Lower lobe of right lung (tissue), 2 donors: Measurements from ENCODE around the gene SRD5A1. TPM values are rescaled to one million over a fixed set of nuclear protein-coding genes. Genes with fewer than 3 reads are reported as not detected.

Experiments used
- ATAC-seq, 2 donors: fragments of 200-7000 bp; cut with Tn5 transposase; one replicate each; pipeline ENCODE4 v1.9.1; 2020 to 2022; ENCODE audit warnings: mild to moderate bottlenecking in 2 of 2, moderate library complexity in 2 of 2
- DNase-seq: peaks from one replicate; pipeline ENCODE4 v3.0.0-alpha.2; 2020
- H3K27ac ChIP-seq: fragments of 200-600 bp; one replicate; pipeline ENCODE4 v1.8.0; 2022
- H3K27me3 ChIP-seq: fragments of 200-600 bp; one replicate; pipeline ENCODE4 v1.8.0; 2022; ENCODE audit warnings: low read depth
- H3K36me3 ChIP-seq: fragments of 200-600 bp; one replicate; pipeline ENCODE4 v1.8.0; 2022; ENCODE audit warnings: mild to moderate bottlenecking
- H3K4me1 ChIP-seq: fragments of 200-600 bp; one replicate; pipeline ENCODE4 v1.8.0; 2022
- H3K4me3 ChIP-seq: fragments of 200-600 bp; one replicate; pipeline ENCODE4 v1.8.0; 2022; ENCODE audit warnings: mild to moderate bottlenecking
- H3K9me3 ChIP-seq: fragments of 200-600 bp; one replicate; pipeline ENCODE4 v1.8.0; 2022
- intact Hi-C: fragments of 100-400 bp; cut with DNase I; formaldehyde crosslinking; loops from one replicate; pipeline ENCODE4 v1.11.0; 2022
- total RNA-seq: library from RNA; stranded (reverse); fragmentation: NEBNext Ultra II Directional; extraction: Animal tissue kit (Norgen Biotek cat#: 25700); gene quantifications from one replicate; pipeline ENCODE4 v1.2.1, GENCODE V29; 2021
- TF ChIP-seq, protein P1 (sequence below): fragments of 200-600 bp; IDR thresholded peaks from one replicate; pipeline ENCODE4 v1.8.0; 2022; ENCODE audit warnings: antibody characterized with exemption, mild to moderate bottlenecking
- donor health status: DM: no; HTN: yes; CAD: no; lungs with severe emphysema.

The SRD5A1 gene
- total RNA-seq, 1 donor from 2014 or later: 8.3 TPM

DNA sequence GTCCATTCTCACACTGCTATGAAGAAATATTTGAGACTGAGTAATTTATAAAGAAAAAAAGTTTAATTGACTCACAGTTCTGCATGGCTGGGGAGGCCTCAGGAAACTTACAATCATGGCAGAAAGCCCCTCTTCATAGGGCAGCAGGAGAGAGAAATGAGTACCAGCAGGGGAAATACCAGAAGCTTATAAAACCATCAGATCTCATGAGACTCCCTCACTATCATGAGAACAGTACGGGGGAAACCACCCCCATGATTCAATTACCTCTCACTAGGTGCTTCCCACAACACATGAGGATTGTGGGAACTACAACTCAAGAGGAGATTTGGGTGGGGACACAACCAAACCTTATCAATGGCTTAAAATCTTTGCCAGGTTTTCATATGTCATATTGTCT, 59.7 kb downstream of the SRD5A1 start:
- Histone ChIP-seq H3K36me3 (no peaks in the 10 kb centered on the region), H3K9me3 (no peaks in the 10 kb centered on the region), H3K4me1 (no peaks in the 10 kb centered on the region), H3K27ac (no peak overlapping the region), H3K4me3 (no peak overlapping the region), H3K27me3 (peaks cover 7% of the 10 kb centered on the region)
- intact Hi-C loops: no loop called here
- DNase-seq (no peak), ATAC-seq (no peak)
- TF ChIP-seq, protein P1, sequence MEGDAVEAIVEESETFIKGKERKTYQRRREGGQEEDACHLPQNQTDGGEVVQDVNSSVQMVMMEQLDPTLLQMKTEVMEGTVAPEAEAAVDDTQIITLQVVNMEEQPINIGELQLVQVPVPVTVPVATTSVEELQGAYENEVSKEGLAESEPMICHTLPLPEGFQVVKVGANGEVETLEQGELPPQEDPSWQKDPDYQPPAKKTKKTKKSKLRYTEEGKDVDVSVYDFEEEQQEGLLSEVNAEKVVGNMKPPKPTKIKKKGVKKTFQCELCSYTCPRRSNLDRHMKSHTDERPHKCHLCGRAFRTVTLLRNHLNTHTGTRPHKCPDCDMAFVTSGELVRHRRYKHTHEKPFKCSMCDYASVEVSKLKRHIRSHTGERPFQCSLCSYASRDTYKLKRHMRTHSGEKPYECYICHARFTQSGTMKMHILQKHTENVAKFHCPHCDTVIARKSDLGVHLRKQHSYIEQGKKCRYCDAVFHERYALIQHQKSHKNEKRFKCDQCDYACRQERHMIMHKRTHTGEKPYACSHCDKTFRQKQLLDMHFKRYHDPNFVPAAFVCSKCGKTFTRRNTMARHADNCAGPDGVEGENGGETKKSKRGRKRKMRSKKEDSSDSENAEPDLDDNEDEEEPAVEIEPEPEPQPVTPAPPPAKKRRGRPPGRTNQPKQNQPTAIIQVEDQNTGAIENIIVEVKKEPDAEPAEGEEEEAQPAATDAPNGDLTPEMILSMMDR: no peak

DNA sequence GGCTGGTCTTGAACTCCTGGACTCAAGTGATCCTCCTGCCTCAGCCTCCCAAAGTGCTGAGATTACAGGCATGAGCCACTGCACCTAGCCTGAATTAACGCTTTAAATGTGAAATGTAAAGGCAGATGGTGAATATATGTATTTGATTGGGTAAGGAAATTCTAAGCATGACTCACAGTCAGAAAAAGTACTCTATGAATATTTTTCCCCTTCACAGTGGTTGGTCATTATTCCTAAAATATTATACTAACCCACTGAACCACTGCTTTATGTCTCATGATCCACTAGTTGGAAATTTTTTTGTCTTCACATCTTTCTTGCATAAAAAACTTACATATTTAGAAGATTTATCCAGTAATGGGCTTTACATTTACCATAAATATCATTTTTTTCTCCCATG, 65.5 kb downstream of the SRD5A1 start:
- H3K27me3 ChIP-seq: peaks cover 13% of the 10 kb centered on the region
- H3K4me3 ChIP-seq: no peak overlapping the region
- no peak for ATAC-seq
- intact Hi-C loops: no loop called here
- no peaks in the 10 kb centered on the region for H3K36me3 ChIP-seq
- H3K9me3 ChIP-seq: no peaks in the 10 kb centered on the region
- no peak for DNase-seq
- no peak overlapping the region for H3K27ac ChIP-seq
- TF ChIP-seq, protein P1: no peak
- no peaks in the 10 kb centered on the region for H3K4me1 ChIP-seq

DNA sequence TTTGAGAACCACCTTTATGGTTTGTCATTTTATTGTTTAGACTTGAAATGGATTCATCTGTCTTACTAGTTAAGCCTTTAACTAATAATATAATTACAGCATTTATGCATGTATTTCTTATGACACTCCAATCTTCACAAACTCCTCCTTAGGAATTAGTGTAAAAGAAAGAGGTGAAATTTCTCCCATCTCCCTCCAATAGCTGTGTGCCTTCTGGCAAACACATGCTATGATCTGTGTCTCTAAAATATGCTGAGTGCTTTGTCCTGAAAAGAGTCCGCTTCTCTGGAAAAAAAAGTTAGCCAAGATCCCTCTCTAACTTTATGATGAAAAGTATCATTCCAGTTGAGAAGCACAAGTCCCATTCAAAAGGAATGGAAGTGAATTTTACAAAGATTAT, 66.1 kb downstream of the SRD5A1 start:
- Histone ChIP-seq H3K27me3 (peaks cover 13% of the 10 kb centered on the region), H3K9me3 (no peaks in the 10 kb centered on the region), H3K36me3 (no peaks in the 10 kb centered on the region), H3K4me1 (peaks cover 5% of the 10 kb centered on the region), H3K4me3 (no peak overlapping the region), H3K27ac (no peak overlapping the region)
- TF ChIP-seq, protein P1: no peak
- DNase-seq (no peak), ATAC-seq (no peak)
- intact Hi-C loops: no loop called here

DNA sequence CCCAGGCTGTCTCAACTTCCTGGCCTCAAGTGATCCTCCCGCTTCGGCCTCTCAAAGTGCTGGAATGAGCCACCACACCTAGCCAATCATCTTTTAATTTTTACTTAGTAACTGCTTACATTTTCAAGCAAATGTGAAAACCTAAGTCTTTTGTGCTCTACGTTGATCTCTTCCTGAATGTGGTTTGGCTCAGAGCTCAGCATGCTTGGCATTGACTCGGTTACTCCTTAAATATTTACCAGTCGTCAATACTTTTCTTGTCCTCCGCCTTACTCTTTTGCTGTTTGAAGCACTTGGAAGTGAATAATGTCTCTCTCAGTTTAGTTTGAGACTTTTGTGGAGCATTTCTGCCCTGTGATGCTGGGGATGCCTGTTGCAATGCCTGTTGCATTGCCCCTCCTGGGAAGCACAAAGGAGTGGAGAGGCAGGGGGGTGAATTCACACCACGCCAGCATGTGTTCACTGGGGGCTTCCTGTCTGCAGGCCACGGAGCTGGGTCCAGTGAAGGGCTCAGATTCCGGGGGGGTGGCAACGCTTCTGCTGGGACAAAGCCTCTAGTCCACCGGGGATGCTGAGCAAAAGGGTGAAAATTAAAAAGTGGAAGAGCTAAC, 66.9 kb downstream of the SRD5A1 start:
- Histone ChIP-seq H3K27me3 (peaks cover 13% of the 10 kb centered on the region), H3K4me3 (no peak overlapping the region), H3K36me3 (no peaks in the 10 kb centered on the region), H3K9me3 (no peaks in the 10 kb centered on the region), H3K27ac (no peak overlapping the region), H3K4me1 (peaks cover 13% of the 10 kb centered on the region)
- ATAC-seq (no peak), DNase-seq (no peak)
- TF ChIP-seq, protein P1: no peak
- intact Hi-C loops: no loop called here

DNA sequence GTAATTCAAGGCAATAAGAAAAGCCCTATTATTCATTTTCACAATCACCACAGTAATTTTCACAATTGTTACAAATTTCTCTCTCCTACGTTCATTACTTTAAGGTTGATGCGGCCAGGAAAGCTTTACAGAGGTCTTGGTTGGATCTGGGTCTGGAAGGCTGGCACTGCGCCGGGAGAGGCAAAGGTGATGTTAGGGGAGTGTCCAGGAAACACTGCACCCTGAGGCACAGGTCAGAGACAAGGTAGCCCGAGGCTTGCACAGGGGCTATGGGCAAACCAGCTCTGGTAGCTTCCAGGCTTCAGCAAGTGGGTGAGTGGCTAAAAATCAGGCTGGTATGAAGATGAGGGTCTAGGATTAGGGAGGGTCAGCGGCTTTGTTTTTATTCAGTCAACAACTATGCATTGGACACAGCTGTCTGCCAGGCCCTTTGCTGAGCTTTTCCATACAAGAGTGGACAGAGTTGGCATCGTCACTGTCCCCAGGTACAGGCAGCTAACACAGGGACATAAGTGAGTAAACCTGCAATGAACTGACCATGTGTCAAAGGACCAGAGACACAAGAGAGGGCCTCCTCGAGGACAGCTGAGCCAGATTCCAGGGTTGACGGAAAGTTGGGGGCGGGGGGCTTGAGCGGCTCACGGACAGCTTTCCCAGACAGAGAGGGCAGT, 67.6 kb downstream of the SRD5A1 start:
- ATAC-seq (no peak), DNase-seq (no peak)
- intact Hi-C loops: no loop called here

More for the DNA sequence above, 67.6 kb downstream of the SRD5A1 start:
- Histone ChIP-seq H3K27me3 (peaks cover 13% of the 10 kb centered on the region), H3K9me3 (no peaks in the 10 kb centered on the region), H3K4me3 (no peak overlapping the region), H3K36me3 (no peaks in the 10 kb centered on the region), H3K27ac (no peak overlapping the region), H3K4me1 (peaks cover 14% of the 10 kb centered on the region)
- TF ChIP-seq, protein P1: no peak
